ENCODE data around the gene ADAMTS17.

ADAMTS17 gene

GRCh38 chr15:100005715-100006114 lies 336.1 kb downstream of the ADAMTS17 start:
- in situ Hi-C loops (cut with HindIII; ENCODE audit: low sequenced_read_pairs): no loop called here
- no peak overlapping the region for H3K4me3 ChIP-seq (ENCODE audit: low read depth, low read length)
- no peak for TF ChIP-seq CTCF (IDR thresholded peaks at IDR 0.05; ENCODE audit: low read depth, low read length)
- no peak for DNase-seq (ENCODE audit: low read depth, low spot score)

- TF ChIP-seq CTCF (IDR thresholded peaks at IDR 0.05; ENCODE audit: low read depth, low read length): no peak
- DNase-seq (ENCODE audit: low read depth, low spot score): no peak
- H3K4me3 ChIP-seq (ENCODE audit: low read depth, low read length): no peak overlapping the region
- in situ Hi-C loops (cut with HindIII; ENCODE audit: low sequenced_read_pairs): no loop called here
Measured at GRCh38 chr15:100005013-100005412, 336.8 kb downstream of the ADAMTS17 start.

- TF ChIP-seq CTCF (IDR thresholded peaks at IDR 0.05; ENCODE audit: low read depth, low read length): no peak
- no peak overlapping the region for H3K4me3 ChIP-seq (ENCODE audit: low read depth, low read length)
- no peak for DNase-seq (ENCODE audit: low read depth, low spot score)
- in situ Hi-C loops (cut with HindIII; ENCODE audit: low sequenced_read_pairs): no loop called here
Measured at GRCh38 chr15:100002787-100003536, 338.8 kb downstream of the ADAMTS17 start.

- no peak for TF ChIP-seq CTCF (IDR thresholded peaks at IDR 0.05; ENCODE audit: low read depth, low read length)
- no peak overlapping the region for H3K4me3 ChIP-seq (ENCODE audit: low read depth, low read length)
- DNase-seq (ENCODE audit: low read depth, low spot score): no peak
- in situ Hi-C loops (cut with HindIII; ENCODE audit: low sequenced_read_pairs): no loop called here
Measured at GRCh38 chr15:100002086-100002620, 339.6 kb downstream of the ADAMTS17 start.

- in situ Hi-C loops (cut with HindIII; ENCODE audit: low sequenced_read_pairs): no loop called here
- no peak for DNase-seq (ENCODE audit: low read depth, low spot score)
- no peak overlapping the region for H3K4me3 ChIP-seq (ENCODE audit: low read depth, low read length)
- no peak for TF ChIP-seq CTCF (IDR thresholded peaks at IDR 0.05; ENCODE audit: low read depth, low read length)
Measured at GRCh38 chr15:100001405-100001804, 340.4 kb downstream of the ADAMTS17 start.

- TF ChIP-seq CTCF (IDR thresholded peaks at IDR 0.05; ENCODE audit: low read depth, low read length): no peak
- in situ Hi-C loops (cut with HindIII; ENCODE audit: low sequenced_read_pairs): no loop called here
- H3K4me3 ChIP-seq (ENCODE audit: low read depth, low read length): no peak overlapping the region
- DNase-seq (ENCODE audit: low read depth, low spot score): no peak
Measured at GRCh38 chr15:99999282-100000070, 342.3 kb downstream of the ADAMTS17 start.

All from astrocyte of the spinal cord (primary cell).